ENCODE results near the gene CEBPE. TPM values are rescaled to one million over a fixed set of nuclear protein-coding genes. Genes with fewer than 3 reads are reported as not detected.

The CEBPE gene
- total RNA-seq, 4 donors from 2014 or later = not detected

DNA sequence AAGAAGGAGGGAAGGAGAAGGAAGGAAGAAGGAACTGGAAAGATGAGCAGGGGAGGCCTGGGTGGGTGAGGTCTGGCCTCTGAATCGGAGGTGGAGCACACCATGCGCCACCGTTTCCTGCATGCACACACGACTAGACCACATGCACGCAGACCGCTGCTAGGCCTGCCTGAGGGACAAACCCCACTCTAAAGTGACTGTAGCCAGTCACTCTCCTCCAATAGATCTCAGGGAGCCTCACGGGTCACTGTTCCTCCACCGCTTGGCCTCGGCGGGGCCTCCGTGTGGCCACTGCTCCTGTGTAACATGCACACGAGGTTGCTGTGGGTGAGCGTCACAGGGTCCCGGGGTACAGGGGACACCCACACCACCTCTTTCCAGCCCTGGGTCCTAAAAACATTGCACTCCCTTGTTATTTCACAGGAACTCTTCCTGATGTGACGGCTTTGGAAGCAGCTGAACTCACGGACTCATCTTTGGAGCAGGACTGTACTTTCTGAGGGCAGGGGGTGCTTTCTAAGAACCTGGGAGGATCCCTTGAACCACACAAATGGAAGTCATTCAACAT, 17.6 kb upstream of the CEBPE start:
- intact Hi-C loops (cut with DNase I; ENCODE audit: low total_unique reads) = no loop called here
- DNase-seq (ENCODE audit: low spot score in 2 of 2) = no peak
- no peak overlapping the region for H3K4me3 ChIP-seq (ENCODE audit: low read depth, poor library complexity, severe bottlenecking)
- TF ChIP-seq, protein P1, sequence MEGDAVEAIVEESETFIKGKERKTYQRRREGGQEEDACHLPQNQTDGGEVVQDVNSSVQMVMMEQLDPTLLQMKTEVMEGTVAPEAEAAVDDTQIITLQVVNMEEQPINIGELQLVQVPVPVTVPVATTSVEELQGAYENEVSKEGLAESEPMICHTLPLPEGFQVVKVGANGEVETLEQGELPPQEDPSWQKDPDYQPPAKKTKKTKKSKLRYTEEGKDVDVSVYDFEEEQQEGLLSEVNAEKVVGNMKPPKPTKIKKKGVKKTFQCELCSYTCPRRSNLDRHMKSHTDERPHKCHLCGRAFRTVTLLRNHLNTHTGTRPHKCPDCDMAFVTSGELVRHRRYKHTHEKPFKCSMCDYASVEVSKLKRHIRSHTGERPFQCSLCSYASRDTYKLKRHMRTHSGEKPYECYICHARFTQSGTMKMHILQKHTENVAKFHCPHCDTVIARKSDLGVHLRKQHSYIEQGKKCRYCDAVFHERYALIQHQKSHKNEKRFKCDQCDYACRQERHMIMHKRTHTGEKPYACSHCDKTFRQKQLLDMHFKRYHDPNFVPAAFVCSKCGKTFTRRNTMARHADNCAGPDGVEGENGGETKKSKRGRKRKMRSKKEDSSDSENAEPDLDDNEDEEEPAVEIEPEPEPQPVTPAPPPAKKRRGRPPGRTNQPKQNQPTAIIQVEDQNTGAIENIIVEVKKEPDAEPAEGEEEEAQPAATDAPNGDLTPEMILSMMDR (IDR thresholded peaks at IDR 0.05) = no peak
- 88% methylated on average over 16 of the region's 16 CpGs for WGBS, 2 donors

DNA sequence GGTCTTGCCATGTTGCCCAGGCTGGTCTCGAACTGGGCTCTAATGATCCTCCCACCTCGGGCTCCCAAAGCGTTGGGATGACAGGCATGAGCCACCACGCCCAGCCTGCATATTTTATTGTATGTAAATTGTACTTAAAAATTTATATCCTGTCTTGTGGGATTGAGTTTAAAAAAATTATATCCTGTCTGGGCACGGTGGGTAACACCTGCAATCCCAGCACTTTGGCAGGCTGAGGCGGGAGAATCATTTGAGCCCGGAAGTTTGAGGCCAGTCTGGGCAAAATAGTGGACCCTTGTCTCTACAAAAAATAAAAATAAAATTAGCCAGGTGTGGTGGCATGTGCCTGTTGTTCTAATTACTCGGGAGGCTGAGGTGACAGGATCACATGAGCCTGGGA, 13.9 kb upstream of the CEBPE start:
- DNase-seq (ENCODE audit: low spot score in 2 of 2) = no peak
- intact Hi-C loops (cut with DNase I; ENCODE audit: low total_unique reads) = no loop called here
- H3K4me3 ChIP-seq (ENCODE audit: low read depth, poor library complexity, severe bottlenecking) = no peak overlapping the region
- 49 to 50% methylated on average over 8 of the region's 8 CpGs for WGBS, 2 donors
- TF ChIP-seq POLR2A (IDR thresholded peaks at IDR 0.05) = no peak
- TF ChIP-seq, protein P1 (IDR thresholded peaks at IDR 0.05) = no peak

DNA sequence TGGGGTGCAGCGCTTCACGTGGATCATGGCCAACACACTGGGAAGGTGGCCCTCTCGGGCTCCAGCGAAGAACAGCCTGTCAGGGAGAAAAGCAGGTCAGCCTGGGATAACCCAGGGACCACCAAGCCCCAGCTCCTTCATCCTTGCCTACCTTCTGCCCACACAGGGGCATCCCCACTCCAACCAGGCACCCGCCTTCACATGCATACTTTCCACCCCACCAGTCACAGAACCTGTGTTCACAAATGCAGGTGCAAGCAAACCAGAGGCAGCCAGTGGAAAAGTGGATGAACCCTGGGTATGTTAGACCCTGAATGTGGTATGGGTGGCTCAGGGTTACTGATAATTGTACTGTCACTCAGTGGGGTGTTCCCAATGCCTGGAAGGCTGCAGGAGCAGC, 12.4 kb upstream of the CEBPE start:
- H3K4me3 ChIP-seq (ENCODE audit: low read depth, poor library complexity, severe bottlenecking) = no peak overlapping the region
- DNase-seq (ENCODE audit: low spot score in 2 of 2) = no peak
- WGBS, 2 donors = 82 to 89% methylated on average over 5 of the region's 5 CpGs
- intact Hi-C loops (cut with DNase I; ENCODE audit: low total_unique reads) = no loop called here
- TF ChIP-seq, protein P1 (IDR thresholded peaks at IDR 0.05) = no peak
- no peak for TF ChIP-seq POLR2A (IDR thresholded peaks at IDR 0.05)

DNA sequence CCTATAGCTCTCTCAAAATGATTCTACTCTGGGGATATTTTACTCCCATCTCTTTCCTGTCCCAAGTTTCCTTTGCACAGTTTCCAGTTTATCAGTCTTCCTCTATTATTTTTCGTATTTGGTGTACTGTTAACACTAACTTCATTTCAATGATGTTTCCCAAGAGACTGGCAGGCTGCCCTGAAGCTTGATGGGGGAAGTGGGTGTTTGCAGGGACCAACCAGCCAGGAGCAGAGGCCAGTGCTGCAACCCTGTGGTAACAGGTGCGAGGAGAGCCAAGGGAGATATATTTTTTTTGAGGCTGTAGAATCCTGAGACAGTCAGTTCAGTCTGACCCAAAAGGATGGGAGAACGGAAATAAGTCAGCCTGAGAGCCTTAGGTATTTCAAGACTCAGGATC, 11.8 kb upstream of the CEBPE start:
- intact Hi-C loops (cut with DNase I; ENCODE audit: low total_unique reads) = no loop called here
- no peak for TF ChIP-seq POLR2A (IDR thresholded peaks at IDR 0.05)
- TF ChIP-seq, protein P1 (IDR thresholded peaks at IDR 0.05) = no peak
- WGBS, 2 donors = 70 to 73% methylated on average over 3 of the region's 3 CpGs
- no peak for DNase-seq (ENCODE audit: low spot score in 2 of 2)
- no peak overlapping the region for H3K4me3 ChIP-seq (ENCODE audit: low read depth, poor library complexity, severe bottlenecking)

DNA sequence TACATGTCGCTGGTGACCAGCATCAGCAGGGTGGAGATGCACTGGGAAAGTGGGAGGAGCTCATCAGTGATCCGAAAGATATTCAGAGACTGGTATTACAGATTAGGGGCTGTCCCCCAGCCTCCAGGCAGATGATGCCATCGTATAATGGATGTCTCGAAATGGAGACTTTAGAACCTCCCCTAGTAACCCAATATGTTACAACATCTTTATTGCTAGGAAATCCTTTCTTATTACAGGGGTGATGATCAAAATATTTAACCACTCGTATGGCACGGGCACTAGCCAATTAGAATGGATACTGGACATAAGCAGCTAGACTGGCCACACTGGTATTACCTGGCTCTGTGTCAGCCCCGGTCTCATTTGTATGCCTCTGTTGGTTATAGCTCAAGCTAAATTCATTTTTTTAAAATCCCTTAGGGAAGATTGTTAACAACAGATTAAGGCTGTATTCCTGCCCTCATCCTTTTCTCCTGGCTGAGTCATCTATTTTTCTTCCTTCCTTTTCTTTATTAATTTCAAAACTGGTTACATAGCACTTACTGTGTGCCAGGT, 10.8 kb upstream of the CEBPE start:
- intact Hi-C loops (cut with DNase I; ENCODE audit: low total_unique reads) = no loop called here
- DNase-seq (ENCODE audit: low spot score in 2 of 2) = no peak

More for the DNA sequence above, 10.8 kb upstream of the CEBPE start:
- TF ChIP-seq POLR2A (IDR thresholded peaks at IDR 0.05) = no peak
- TF ChIP-seq, protein P1 (IDR thresholded peaks at IDR 0.05) = no peak
- 49 to 60% methylated on average over 7 of the region's 7 CpGs for WGBS, 2 donors
- no peak overlapping the region for H3K4me3 ChIP-seq (ENCODE audit: low read depth, poor library complexity, severe bottlenecking)
